GM12891 (cell line): ENCODE measurements around the gene FBXO34.

Source experiments
- DNase-seq: peaks from one replicate; pipeline ENCODE4 v3.0.0; 2011; ENCODE audit warnings: low spot score; ENCODE audit not compliant: insufficient read length
- FAIRE-seq: peaks from 2 replicates; lab custom pipeline; 2011; peaks lifted over from hg19 to GRCh38; lab: Jason Lieb, UNC
- PAX5 ChIP-seq: IDR thresholded peaks from 2 replicates; pipeline ENCODE4 v1.6.1; 2011; ENCODE audit warnings: low read length, moderate library complexity, mild to moderate bottlenecking; ENCODE audit not compliant: insufficient read depth, severe bottlenecking
- POLR2A ChIP-seq: IDR thresholded peaks from 2 replicates; pipeline ENCODE4 v1.6.1; 2011; ENCODE audit warnings: low read depth, low read length, control low read depth
- POLR2AphosphoS5 ChIP-seq: IDR thresholded peaks from 2 replicates; pipeline ENCODE4 v1.6.1; 2011; ENCODE audit warnings: low read depth, low read length, control low read depth
- POU2F2 ChIP-seq: IDR thresholded peaks from 2 replicates; pipeline ENCODE4 v1.6.1; 2011; ENCODE audit warnings: low read depth, mild to moderate bottlenecking, control low read depth, low read length, moderate library complexity
- SPI1 ChIP-seq: IDR thresholded peaks from 2 replicates; pipeline ENCODE4 v1.6.1; 2011; ENCODE audit warnings: low read depth, low read length, control low read depth
- TAF1 ChIP-seq: IDR thresholded peaks from 2 replicates; pipeline ENCODE4 v1.6.1; 2011; ENCODE audit warnings: low read depth, low read length, control low read depth

The FBXO34 gene

GRCh38 chr14:55279384-55279783, 8.2 kb downstream of the FBXO34 start:
- FAIRE-seq, result no peak
- DNase-seq, result no peak
- TF ChIP-seq PAX5 (no peak), SPI1 (no peak), POU2F2 (no peak), POLR2AphosphoS5 (no peak), TAF1 (no peak), POLR2A (no peak)

GRCh38 chr14:55281316-55281839, 10.2 kb downstream of the FBXO34 start:
- no peak for DNase-seq
- TF ChIP-seq POLR2AphosphoS5 (no peak), TAF1 (no peak), POU2F2 (no peak), PAX5 (no peak), POLR2A (no peak), SPI1 (no peak)
- no peak for FAIRE-seq

GRCh38 chr14:55285048-55285652, 13.9 kb downstream of the FBXO34 start:
- no peak for DNase-seq
- FAIRE-seq, result no peak
- TF ChIP-seq POU2F2 (no peak), POLR2A (no peak), PAX5 (no peak), TAF1 (no peak), POLR2AphosphoS5 (no peak), SPI1 (no peak)

GRCh38 chr14:55288439-55288838, 17.2 kb downstream of the FBXO34 start:
- no peak for TF ChIP-seq POU2F2
- no peak for TF ChIP-seq POLR2A
- TF ChIP-seq POLR2AphosphoS5, result no peak
- no peak for TF ChIP-seq SPI1
- TF ChIP-seq PAX5, result no peak
- no peak for TF ChIP-seq TAF1
- no peak for FAIRE-seq
- DNase-seq, result no peak

- no peak for DNase-seq
- TF ChIP-seq PAX5 (no peak), SPI1 (no peak), POLR2A (no peak), POLR2AphosphoS5 (no peak), TAF1 (no peak), POU2F2 (no peak)
- no peak for FAIRE-seq
These were observed 20.4 kb downstream of the FBXO34 start for GRCh38 chr14:55291480-55292081.

- FAIRE-seq (no peak), DNase-seq (no peak)
- TF ChIP-seq POLR2A (no peak), PAX5 (no peak)
These were observed 23.4 kb downstream of the FBXO34 start for GRCh38 chr14:55294603-55295002.

- TF ChIP-seq PAX5, result no peak
- no peak for TF ChIP-seq POLR2AphosphoS5
- TF ChIP-seq POU2F2, result no peak
- TF ChIP-seq SPI1, result no peak
- no peak for TF ChIP-seq POLR2A
- no peak for TF ChIP-seq TAF1
- DNase-seq (peak; percentile 19), FAIRE-seq (peak; percentile 84)
These were observed 26.6 kb downstream of the FBXO34 start for GRCh38 chr14:55297611-55298499.

- FAIRE-seq (no peak), DNase-seq (no peak)
- no peak for TF ChIP-seq TAF1
These were observed 27.2 kb downstream of the FBXO34 start for GRCh38 chr14:55298500-55298822.

GRCh38 chr14:55301437-55302121, 30.4 kb downstream of the FBXO34 start:
- DNase-seq (no peak), FAIRE-seq (peak; percentile 96)
- TF ChIP-seq SPI1, result no peak
- no peak for TF ChIP-seq POLR2A
- no peak for TF ChIP-seq TAF1
- TF ChIP-seq POLR2AphosphoS5, result no peak
- TF ChIP-seq POU2F2, result no peak
- TF ChIP-seq PAX5, result no peak
